HG02588 (cell line): ENCODE results near the gene CTAGE4.
"Not testable (repeated sequence)": the region's sequence is repeated elsewhere in the genome, so short reads cannot be mapped to it uniquely, and the experiment has no call there.

Experiments
- ATAC-seq: cut with Tn5 transposase; IDR thresholded peaks from one replicate; pipeline ENCODE4 v1.9.1; 2021; ENCODE audit warnings: mild to moderate bottlenecking, moderate library complexity; ENCODE audit not compliant: unreplicated experiment

The CTAGE4 gene

GRCh38 chr7:144217200-144217599 is 33.9 kb downstream of the CTAGE4 start:
- ATAC-seq = not testable (repeated sequence)

GRCh38 chr7:144218581-144218980 is 35.3 kb downstream of the CTAGE4 start:
- ATAC-seq = not testable (repeated sequence)

GRCh38 chr7:144219149-144219548 is 35.9 kb downstream of the CTAGE4 start:
- not testable (repeated sequence) for ATAC-seq

- ATAC-seq = not testable (repeated sequence)
Observed at GRCh38 chr7:144220531-144220930, 37.3 kb downstream of the CTAGE4 start.

- not testable (repeated sequence) for ATAC-seq
Observed at GRCh38 chr7:144223675-144224074, 40.4 kb downstream of the CTAGE4 start.

GRCh38 chr7:144226866-144227265 is 43.6 kb downstream of the CTAGE4 start:
- ATAC-seq = not testable (repeated sequence)

- not testable (repeated sequence) for ATAC-seq
Observed at GRCh38 chr7:144228810-144229209, 45.5 kb downstream of the CTAGE4 start.

- ATAC-seq = not testable (repeated sequence)
Observed at GRCh38 chr7:144231027-144231426, 47.8 kb downstream of the CTAGE4 start.

- ATAC-seq = not testable (repeated sequence)
Observed at GRCh38 chr7:144233039-144233438, 49.8 kb downstream of the CTAGE4 start.
